Erythroblast (primary cell): ENCODE results near the gene CYP4F8.

Experiments used
- DNase-seq, 2 experiments: peaks; one replicate each; lab custom pipeline; 2025; lab: John Stamatoyannopoulos, UW
- GATA1 ChIP-seq: IDR thresholded peaks from 2 replicates; pipeline ENCODE4 v1.6.1; 2011; ENCODE audit warnings: low read depth, mild to moderate bottlenecking, control low read depth, low read length, moderate library complexity
- POLR2A ChIP-seq: IDR thresholded peaks from 2 replicates; pipeline ENCODE4 v1.6.1; 2011; ENCODE audit warnings: mild to moderate bottlenecking, low read length

Gene CYP4F8

GRCh38 chr19:15629003-15629880, 14.2 kb downstream of the CYP4F8 start:
- peak; percentile 71 to 88 for DNase-seq
- TF ChIP-seq GATA1 (no peak), POLR2A (no peak)

- no peak for TF ChIP-seq GATA1
- TF ChIP-seq POLR2A = no peak
- peak; percentile 44 to 64 for DNase-seq
These were observed 16.8 kb downstream of the CYP4F8 start for GRCh38 chr19:15631817-15632216.

GRCh38 chr19:15633082-15633835, 18.2 kb downstream of the CYP4F8 start:
- DNase-seq = no peak
- TF ChIP-seq POLR2A (no peak), GATA1 (no peak)

GRCh38 chr19:15634105-15634504, 19.1 kb downstream of the CYP4F8 start:
- DNase-seq = no peak
- TF ChIP-seq GATA1 (no peak), POLR2A (no peak)

DNA sequence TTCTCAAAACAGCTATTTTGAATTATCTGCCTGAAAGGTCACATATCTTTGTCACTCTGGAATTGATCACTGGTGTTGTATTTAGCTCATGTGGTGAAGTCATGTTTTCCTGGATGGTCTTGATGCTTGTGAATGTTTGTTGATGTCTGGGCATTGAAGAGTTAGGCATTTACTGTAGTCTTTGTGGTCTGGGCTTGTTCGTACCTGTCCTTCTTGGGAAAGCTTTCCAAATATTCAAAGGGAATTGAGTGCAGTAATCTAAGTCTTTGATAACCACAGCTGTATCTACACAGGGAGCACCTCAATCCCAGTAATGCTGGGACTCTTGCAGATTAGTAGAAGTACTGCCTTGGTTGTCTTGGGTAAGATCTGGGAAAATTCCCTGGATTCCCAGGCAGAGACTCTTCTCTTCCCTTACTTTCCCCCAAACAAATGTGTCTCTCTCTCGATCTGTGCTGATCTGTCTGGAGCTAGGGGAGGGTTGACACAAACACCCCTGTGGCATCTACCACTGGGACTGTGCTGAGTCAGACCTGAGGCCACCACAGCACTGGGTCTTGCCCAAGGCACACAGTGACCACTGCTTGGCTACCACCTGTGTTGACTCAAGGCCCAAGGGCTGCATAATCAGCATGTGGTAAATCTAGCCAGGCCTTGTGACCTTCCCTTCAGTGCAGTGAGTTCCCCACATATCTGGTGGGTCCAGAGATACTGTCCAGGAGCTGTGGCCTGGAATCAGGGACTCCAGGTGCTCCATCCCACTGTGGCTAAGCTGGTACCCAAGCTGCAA, 20.2 kb downstream of the CYP4F8 start:
- TF ChIP-seq POLR2A (no peak), GATA1 (no peak)
- DNase-seq = no peak

GRCh38 chr19:15636026-15636425, 21.0 kb downstream of the CYP4F8 start:
- TF ChIP-seq GATA1 (no peak), POLR2A (no peak)
- no peak for DNase-seq

- no peak for DNase-seq
- no peak for TF ChIP-seq POLR2A
- no peak for TF ChIP-seq GATA1
These were observed 24.6 kb downstream of the CYP4F8 start for GRCh38 chr19:15639596-15639995.

DNA sequence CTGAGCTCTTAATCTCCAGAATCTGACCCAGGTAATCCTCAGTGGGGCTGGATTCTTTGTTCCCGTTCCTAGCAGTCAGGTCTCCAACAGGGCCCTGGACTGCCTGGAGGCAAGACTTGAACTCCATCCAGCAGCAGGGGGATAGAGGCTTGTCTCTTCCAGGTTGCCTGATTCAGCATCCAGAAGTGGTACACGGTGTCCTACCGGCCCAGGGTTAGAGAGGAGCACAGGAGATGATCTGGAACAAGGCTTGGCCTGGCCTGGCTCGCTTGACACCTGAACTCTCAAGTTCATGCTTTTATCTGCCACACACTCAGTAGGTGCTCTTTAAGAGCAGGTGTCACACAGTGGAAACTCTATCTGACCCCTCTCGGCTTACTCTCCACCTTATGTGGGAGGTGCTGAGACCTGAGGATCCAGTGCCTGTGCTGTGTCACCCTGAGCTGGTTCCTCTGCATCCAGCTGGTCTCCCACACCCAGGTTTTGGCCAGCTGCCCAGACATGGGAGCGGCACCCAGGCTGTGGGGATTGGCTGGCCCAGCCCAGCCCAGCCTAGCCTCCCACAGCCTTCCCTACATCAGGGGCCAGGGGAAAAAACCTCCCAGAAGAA, 25.4 kb downstream of the CYP4F8 start, which contains the start of gene CYP4F3:
CYP4F3 (plus strand) TSS at position 604 of the 610 bp plus-strand sequence. CDS start 519 bp downstream, outside the sequence.
- TF ChIP-seq GATA1 (no peak), POLR2A (no peak)
- DNase-seq = peak; percentile 93 to 97

- TF ChIP-seq GATA1 = no peak
- TF ChIP-seq POLR2A = no peak
- peak; percentile 41 to 77 for DNase-seq
These were observed 26.0 kb downstream of the CYP4F8 start for GRCh38 chr19:15640904-15641597.

DNA sequence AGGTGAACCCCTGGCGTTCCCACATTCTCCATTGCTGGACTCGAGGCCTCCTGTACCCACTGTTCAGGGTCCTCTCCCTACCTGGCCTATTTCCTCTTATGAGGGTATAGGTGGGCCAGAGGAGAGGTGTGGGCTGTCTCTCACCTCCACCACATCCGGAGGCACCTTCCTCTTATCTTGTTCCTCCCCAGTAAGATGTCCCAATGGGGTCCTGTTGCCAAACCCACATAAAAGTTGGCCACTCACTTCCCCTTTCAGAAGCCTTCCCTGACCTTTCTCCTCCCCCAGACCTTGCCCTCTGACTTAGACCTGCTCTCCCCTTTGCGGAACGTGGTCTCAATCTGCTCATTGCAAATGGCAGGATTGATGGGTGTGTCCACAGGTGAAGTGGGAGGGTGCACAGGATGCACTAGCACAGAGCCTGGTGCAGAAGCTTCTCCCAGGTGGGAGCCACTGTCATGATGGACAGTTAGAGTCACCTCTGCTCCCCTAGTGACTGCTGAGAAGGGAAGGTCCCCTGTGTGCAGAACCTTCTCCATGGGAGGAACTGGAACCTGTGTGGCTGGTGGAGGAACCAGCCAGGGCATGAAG, 27.0 kb downstream of the CYP4F8 start:
- TF ChIP-seq POLR2A = no peak
- no peak for TF ChIP-seq GATA1
- DNase-seq = peak; percentile 17 to 41

GRCh38 chr19:15642807-15643206, 27.8 kb downstream of the CYP4F8 start:
- DNase-seq = no peak
- no peak for TF ChIP-seq GATA1
- TF ChIP-seq POLR2A = no peak

DNA sequence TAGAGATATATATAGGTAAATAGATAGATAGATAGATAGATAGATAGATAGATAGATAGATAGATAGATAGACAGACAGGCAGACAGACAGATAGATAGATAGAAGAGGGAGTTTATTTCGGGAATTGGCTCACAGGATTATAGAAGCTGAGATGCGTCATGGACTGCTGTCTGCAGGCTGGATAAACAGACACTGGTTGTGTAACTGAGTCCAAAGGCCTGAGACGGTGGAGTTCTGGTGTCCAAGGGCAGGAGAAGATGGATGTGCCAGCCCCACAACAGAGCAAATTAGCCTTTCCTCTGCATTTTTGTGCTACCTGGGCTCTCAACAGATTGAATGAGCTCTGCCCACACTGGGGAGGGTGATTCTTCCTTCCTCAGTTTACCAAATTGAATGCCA, 28.4 kb downstream of the CYP4F8 start:
- no peak for DNase-seq
- TF ChIP-seq POLR2A = no peak
- TF ChIP-seq GATA1 = no peak
